ENCODE data around the gene PSMD9. TPM values are rescaled to one million over a fixed set of nuclear protein-coding genes. Genes with fewer than 3 reads are reported as not detected.

The PSMD9 gene
- total RNA-seq, 2 donors from 2014 or later, result 41.4 to 50.9 TPM

- no peak overlapping the region for H3K27ac Mint-ChIP-seq
- H3K27ac ChIP-seq (ENCODE audit: low read depth, low read length), result no peak overlapping the region
- H3K4me3 Mint-ChIP-seq, result no peak overlapping the region
- peaks cover 10% of the 10 kb centered on the region for H3K9me3 ChIP-seq (ENCODE audit: control insufficient read depth, low read length)
- H3K36me3 ChIP-seq (ENCODE audit: control insufficient read depth, insufficient read depth, low read length), result no peaks in the 10 kb centered on the region
- no peak overlapping the region for H3K9ac ChIP-seq (ENCODE audit: extremely low read depth, low read length, poor library complexity, severe bottlenecking)
- no peaks in the 10 kb centered on the region for H3K4me1 ChIP-seq (ENCODE audit: control insufficient read depth, insufficient read depth, low read length)
- peak; percentile 80 for TF ChIP-seq CTCF (conservative IDR thresholded peaks at IDR 0.05)
- peaks cover 2% of the 10 kb centered on the region for H3K27me3 Mint-ChIP-seq (ENCODE audit: insufficient read depth)
- H3K4me1 Mint-ChIP-seq, result peaks cover 4% of the 10 kb centered on the region
- DNase-seq, result no peak
- no peak overlapping the region for H3K4me3 ChIP-seq (ENCODE audit: low read length)
- 93 to 94% methylated on average over 13 of the region's 13 CpGs for WGBS, 2 experiments (ENCODE audit: insufficient coverage in 1 of 2, insufficient read length in 1 of 2)
- H3K36me3 Mint-ChIP-seq (ENCODE audit: low read depth), result no peaks in the 10 kb centered on the region
- no peaks in the 10 kb centered on the region for H3K27me3 ChIP-seq (ENCODE audit: control insufficient read depth, insufficient read depth, low read length, poor library complexity, severe bottlenecking)
- H3K9me3 Mint-ChIP-seq, result peaks cover 4% of the 10 kb centered on the region
Observed at GRCh38 chr12:121955258-121956237, 67.0 kb downstream of the PSMD9 start.

- H3K36me3 ChIP-seq (ENCODE audit: control insufficient read depth, insufficient read depth, low read length), result peaks cover 5% of the 10 kb centered on the region
- no peak overlapping the region for H3K4me3 ChIP-seq (ENCODE audit: low read length)
- DNase-seq, result no peak
- 93 to 98% methylated on average over 5 to 6 of the region's 6 CpGs for WGBS, 2 experiments (ENCODE audit: insufficient coverage in 1 of 2, insufficient read length in 1 of 2)
- peaks cover 3% of the 10 kb centered on the region for H3K9me3 Mint-ChIP-seq
- peaks cover 2% of the 10 kb centered on the region for H3K27me3 Mint-ChIP-seq (ENCODE audit: insufficient read depth)
- TF ChIP-seq CTCF (conservative IDR thresholded peaks at IDR 0.05), result no peak
- H3K4me1 Mint-ChIP-seq, result peaks cover 4% of the 10 kb centered on the region
- no peak overlapping the region for H3K27ac Mint-ChIP-seq
- peaks cover 10% of the 10 kb centered on the region for H3K9me3 ChIP-seq (ENCODE audit: control insufficient read depth, low read length)
- H3K27ac ChIP-seq (ENCODE audit: low read depth, low read length), result no peak overlapping the region
- H3K9ac ChIP-seq (ENCODE audit: extremely low read depth, low read length, poor library complexity, severe bottlenecking), result no peak overlapping the region
- H3K36me3 Mint-ChIP-seq (ENCODE audit: low read depth), result no peaks in the 10 kb centered on the region
- no peaks in the 10 kb centered on the region for H3K4me1 ChIP-seq (ENCODE audit: control insufficient read depth, insufficient read depth, low read length)
- H3K4me3 Mint-ChIP-seq, result no peak overlapping the region
- H3K27me3 ChIP-seq (ENCODE audit: control insufficient read depth, insufficient read depth, low read length, poor library complexity, severe bottlenecking), result no peaks in the 10 kb centered on the region
Observed at GRCh38 chr12:121957861-121958515, 69.4 kb downstream of the PSMD9 start.

- H3K27ac ChIP-seq (ENCODE audit: low read depth, low read length), result no peak overlapping the region
- H3K4me3 ChIP-seq (ENCODE audit: low read length), result no peak overlapping the region
- WGBS, 2 experiments (ENCODE audit: insufficient coverage in 1 of 2, insufficient read length in 1 of 2), result 79 to 92% methylated on average over 18 to 21 of the region's 21 CpGs
- no peaks in the 10 kb centered on the region for H3K4me1 ChIP-seq (ENCODE audit: control insufficient read depth, insufficient read depth, low read length)
- H3K9me3 Mint-ChIP-seq, result no peaks in the 10 kb centered on the region
- no peaks in the 10 kb centered on the region for H3K27me3 ChIP-seq (ENCODE audit: control insufficient read depth, insufficient read depth, low read length, poor library complexity, severe bottlenecking)
- no peak overlapping the region for H3K27ac Mint-ChIP-seq
- H3K9ac ChIP-seq (ENCODE audit: extremely low read depth, low read length, poor library complexity, severe bottlenecking), result no peak overlapping the region
- H3K36me3 ChIP-seq (ENCODE audit: control insufficient read depth, insufficient read depth, low read length), result peaks cover 5% of the 10 kb centered on the region
- H3K9me3 ChIP-seq (ENCODE audit: control insufficient read depth, low read length), result peaks cover 3% of the 10 kb centered on the region
- H3K4me3 Mint-ChIP-seq, result no peak overlapping the region
- H3K36me3 Mint-ChIP-seq (ENCODE audit: low read depth), result no peaks in the 10 kb centered on the region
- H3K27me3 Mint-ChIP-seq (ENCODE audit: insufficient read depth), result peaks cover 2% of the 10 kb centered on the region
- DNase-seq, result no peak
- peaks cover 4% of the 10 kb centered on the region for H3K4me1 Mint-ChIP-seq
- no peak for TF ChIP-seq CTCF (conservative IDR thresholded peaks at IDR 0.05)
Observed at GRCh38 chr12:121958541-121959240, 70.1 kb downstream of the PSMD9 start.

Measured in endodermal cell (in vitro differentiated cells).